Activated CD8-positive, alpha-beta memory T cell treated with anti-CD3 and anti-CD28 coated beads for 36 hours (primary cell): ENCODE measurements around the gene NECTIN4. TPM values are rescaled to one million over a fixed set of nuclear protein-coding genes. Genes with fewer than 3 reads are reported as not detected.
"Not testable (repeated sequence)": the region's sequence is repeated elsewhere in the genome, so short reads cannot be mapped to it uniquely, and the experiment has no call there.

Experiments used
- CTCF ChIA-PET: fragments of 350-600 bp; sonication (Branson Sonifier 250); formaldehyde crosslinking; loops from one replicate; lab custom pipeline; 2021; ENCODE audit warnings: antibody characterized with exemption; lab: Charles Lee
- POLR2A ChIA-PET: fragments of 350-600 bp; sonication (Branson Sonifier 250); formaldehyde crosslinking; loops from one replicate; lab custom pipeline; 2021; ENCODE audit warnings: antibody characterized with exemption; lab: Charles Lee
- total RNA-seq, 2 experiments: library from RNA; stranded (reverse); gene quantifications; one replicate each; pipeline ENCODE4 v1.2.3, GENCODE V29; 2021

NECTIN4 gene
- total RNA-seq, 2 experiments from 2014 or later = 0.08 TPM; not detected in 1

DNA sequence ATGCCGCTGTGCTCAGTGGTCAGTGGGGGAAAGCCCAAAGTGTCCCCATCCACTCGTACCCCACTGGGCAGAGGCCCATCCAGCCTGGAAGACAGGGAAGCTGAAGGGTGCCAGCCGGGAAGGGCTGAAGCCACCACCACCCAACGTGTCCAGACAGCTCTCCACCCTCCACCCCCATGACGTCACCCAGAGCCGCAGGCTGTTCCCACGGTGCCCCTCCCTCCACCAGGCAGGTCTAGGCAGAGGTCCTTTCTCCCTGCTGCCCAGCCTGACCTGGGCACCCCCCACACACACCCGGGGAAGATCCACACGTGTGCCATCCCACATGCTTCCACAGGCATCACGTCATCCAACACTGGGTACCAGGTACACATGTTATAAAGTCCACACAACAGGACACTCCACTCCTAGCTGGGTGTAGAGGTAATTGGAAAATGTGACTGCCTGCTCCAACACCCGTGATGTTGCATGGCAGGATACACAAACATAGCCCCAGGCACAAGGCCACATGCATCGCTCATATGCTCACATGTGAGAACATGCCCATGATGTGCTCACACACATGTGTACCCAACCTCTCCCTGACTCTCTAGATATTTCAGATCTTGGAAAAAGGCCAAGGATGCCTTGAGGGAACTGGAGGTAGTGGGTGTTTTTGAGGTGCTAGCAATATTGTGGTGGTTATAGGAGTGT is 14.5 kb downstream of the NECTIN4 start:
- ChIA-PET CTCF (no interaction called here), POLR2A (no interaction called here)

DNA sequence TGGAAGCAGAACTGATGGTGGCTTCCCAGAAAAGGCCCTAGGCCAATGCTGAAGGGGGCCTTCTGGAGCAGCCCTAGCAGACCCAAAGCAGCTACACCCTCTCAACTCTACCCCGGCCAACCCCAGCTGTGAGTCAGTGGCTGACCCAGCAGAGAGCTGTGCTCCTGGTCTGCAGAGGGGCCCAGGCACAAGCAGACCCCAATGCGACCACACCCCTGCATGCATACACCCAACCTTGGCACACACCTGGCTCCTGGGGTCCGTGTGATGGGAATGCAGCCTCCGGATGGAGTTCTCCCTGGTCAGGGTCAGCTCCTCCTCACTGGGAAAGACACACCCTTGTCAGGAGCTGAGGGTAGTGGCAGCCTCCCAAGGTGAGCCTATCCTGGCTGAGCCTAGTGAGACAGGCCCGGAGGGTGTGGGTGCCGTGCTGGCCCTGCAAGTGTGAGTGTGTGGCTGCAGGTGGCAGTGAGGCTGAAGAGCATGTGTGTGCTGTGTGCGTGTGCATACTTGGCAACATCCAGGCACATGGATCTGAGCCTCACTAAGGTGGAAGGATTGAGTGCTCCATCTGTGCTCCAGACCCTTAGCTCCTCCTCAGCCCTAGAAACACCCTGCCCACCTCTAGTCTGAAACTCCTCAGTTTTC is 15.8 kb downstream of the NECTIN4 start:
- POLR2A ChIA-PET = no interaction called here

DNA sequence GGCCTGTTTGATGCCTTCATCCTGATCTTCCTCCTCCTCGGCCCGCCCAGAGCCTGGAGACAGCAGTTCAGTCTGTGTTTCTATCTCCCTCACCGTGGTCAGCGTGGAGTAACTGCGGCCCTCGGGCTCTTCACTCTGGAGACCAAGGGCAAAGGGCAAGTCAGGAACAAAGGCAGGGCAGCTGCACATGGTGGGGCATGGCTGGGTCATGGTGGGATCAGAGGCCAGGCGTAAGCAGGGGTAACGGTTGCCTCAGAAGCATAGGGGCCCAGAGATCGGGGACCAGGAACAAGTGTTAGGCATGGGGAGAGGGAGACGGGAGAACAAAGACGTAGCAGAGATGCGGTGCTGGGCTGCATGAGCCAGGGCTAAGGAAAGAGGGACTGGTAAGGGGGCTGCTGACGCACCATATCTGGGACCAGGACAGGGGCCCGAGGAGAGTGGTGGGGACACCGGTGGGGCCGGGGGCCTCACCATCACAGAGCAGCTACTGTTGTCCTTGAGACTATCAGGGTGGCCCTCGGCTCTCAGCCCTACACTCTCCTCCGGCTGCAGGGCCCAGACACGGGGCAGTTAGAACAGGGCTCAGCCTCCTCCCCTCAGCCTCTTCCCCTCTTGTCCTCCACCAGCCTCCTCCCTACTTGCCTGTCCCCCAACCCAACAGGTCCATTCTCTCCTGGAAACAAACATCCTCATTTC is 16.5 kb downstream of the NECTIN4 start:
- POLR2A ChIA-PET = no interaction called here
- CTCF ChIA-PET = interaction anchor here (0.7 to 2.1 kb wide), 5 partner anchors 18 to 49 kb away, joined by 3 to 11 read pairs (median 6); partner anchors contain the start of gene TSTD1

More for the DNA sequence above, 15.8 kb downstream of the NECTIN4 start:
- CTCF ChIA-PET = no interaction called here

DNA sequence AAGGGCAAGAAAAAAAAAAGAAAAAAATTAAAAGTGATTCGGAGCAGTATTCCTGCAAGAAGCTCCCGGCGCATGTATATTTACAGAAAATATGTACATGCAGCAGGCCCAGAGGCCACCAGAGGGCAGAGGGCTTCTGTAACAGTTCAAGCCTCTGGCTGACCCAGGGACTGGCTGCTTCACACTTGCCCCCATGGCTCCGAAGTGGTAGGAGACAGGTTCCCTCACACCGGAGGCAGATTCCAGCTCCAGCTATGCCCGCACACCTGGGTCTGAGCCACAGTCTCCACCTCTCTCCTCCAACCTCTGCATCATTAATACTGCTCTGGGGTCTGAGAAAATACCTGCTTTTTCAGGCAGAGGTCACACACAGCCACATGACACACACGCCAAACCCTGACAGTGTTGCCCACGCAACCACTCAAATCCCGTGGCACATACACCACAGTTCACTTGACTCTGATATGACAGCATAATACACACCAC is 17.4 kb downstream of the NECTIN4 start:
- CTCF ChIA-PET = interaction anchor here (0.7 to 3.5 kb wide), 12 partner anchors 10 to 86 kb away, joined by 3 to 11 read pairs (median 4); partner anchors contain the start of genes NIT1, PFDN2, TSTD1 and USF1
- POLR2A ChIA-PET = interaction anchor here (0.6 kb wide), 1 partner anchor 286 kb away, joined by 7 read pairs; no protein-coding TSS in a partner anchor

DNA sequence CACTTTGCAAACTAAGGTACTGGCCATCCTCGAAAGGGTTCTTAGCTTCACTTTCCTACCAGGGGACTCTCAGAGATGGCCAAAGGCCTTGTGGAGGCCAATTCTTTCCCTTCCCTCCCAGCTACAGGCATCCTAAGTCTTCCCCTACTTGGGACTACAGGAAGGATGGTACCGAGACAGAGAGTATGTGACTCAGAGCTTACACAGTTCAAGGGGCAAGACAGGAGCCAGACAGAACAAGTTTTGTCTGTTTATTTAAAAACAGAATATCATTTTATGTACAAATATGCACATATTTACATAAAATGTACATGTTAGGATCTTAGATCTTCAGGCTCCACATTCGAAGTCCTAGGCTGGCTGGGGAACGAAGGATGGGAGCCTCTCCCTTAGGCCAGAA is 18.6 kb downstream of the NECTIN4 start:
- CTCF ChIA-PET = interaction anchor here (0.9 to 5.3 kb wide), 9 partner anchors 9 to 63 kb away, joined by 3 to 42 read pairs (median 4); partner anchors contain the start of genes KLHDC9, NIT1 and PFDN2
- POLR2A ChIA-PET = interaction anchor here (1.3 to 3.9 kb wide), 5 partner anchors 10 to 50 kb away, joined by 3 to 45 read pairs (median 6); partner anchors contain the start of genes F11R, KLHDC9, NIT1 and PFDN2

- POLR2A ChIA-PET = interaction anchor here (0.6 to 3.9 kb wide), 11 partner anchors 9 to 63 kb away, joined by 3 to 45 read pairs (median 4); partner anchors contain the start of genes F11R, KLHDC9, NIT1 and PFDN2
These were observed 19.6 kb downstream of the NECTIN4 start, which contains the start of gene ARHGAP30 for GRCh38 chr1:161069731-161070270. Gene ARHGAP30, minus strand, starts transcription at chr1:161069891. Its CDS starts 267 bp downstream, at chr1:161069624.

DNA sequence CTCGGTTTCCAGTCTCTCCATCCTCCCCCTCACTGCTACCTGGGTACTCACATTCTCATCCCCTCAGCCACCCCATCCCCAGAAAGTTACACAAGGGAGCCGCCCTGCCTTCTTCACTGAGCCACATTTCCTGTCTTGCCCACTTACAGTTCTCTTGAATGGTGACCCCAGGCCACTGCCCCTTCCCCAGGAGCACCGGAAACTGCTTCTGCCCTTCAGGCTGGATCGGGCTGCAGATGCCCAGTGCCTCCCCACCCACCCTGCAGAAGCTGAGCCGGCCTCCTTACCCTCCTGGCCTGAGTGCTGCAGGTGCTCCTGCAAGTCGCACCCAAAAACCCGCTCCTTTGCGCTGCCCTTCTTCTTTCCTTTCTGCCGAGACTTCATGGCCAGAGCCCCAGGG is 20.1 kb downstream of the NECTIN4 start:
- CTCF ChIA-PET = interaction anchor here (0.8 to 5.3 kb wide), 9 partner anchors 8 to 48 kb away, joined by 3 to 42 read pairs (median 6); partner anchors contain the start of genes KLHDC9, NIT1, PFDN2 and USF1
- POLR2A ChIA-PET = interaction anchor here (0.8 to 3.9 kb wide), 9 partner anchors 8 to 64 kb away, joined by 3 to 45 read pairs (median 6); partner anchors contain the start of genes F11R, KLHDC9, NIT1 and PFDN2

More at GRCh38 chr1:161069731-161070270, 19.6 kb downstream of the NECTIN4 start, which contains the start of gene ARHGAP30:
- CTCF ChIA-PET = interaction anchor here (0.9 to 5.3 kb wide), 10 partner anchors 9 to 64 kb away, joined by 3 to 42 read pairs (median 6); partner anchors contain the start of genes KLHDC9, NIT1, PFDN2 and USF1

DNA sequence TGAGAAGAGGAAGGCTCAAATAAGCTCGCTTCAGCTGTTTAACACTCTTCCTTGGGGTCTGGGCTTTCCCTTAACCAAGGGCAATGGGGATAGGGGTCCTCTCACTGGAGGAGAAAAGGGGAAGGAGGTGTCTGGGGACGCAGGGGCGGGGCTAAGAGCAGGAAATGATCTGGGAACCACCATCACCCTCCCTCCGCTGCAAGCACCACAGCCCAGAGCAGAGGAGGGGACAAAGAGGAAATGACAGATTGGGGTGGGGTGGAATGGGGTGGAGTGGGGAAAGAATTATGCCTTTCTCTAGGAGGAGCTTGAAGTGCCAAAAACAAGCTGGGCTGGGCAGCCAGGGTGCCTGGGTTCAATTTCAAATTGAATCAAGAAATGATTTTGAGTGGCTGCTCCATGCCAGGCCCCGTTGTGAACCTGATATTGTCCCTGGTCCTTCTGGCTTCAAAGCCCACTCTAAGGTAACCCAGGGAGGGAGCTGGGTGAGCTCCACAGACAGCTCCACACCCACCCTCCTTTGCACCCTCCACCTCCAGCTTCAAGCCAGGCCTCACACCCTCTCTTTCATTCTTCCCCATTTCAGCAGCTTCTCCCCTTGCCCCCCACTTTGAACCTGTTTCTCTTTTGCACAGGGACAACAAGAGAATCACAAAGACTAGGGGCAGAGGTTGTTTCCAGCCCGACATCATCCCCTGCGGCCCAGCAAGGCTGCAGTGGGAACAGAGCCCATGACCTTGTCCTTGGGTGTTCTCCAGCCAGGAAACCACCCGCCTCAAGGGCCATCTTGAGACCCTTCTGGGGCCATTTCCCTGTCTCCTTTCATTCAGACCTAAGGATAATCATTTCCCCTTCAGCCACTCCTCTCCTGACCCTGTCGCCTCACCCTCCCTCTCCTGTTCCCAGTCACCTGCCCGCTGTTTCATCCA is 20.8 kb downstream of the NECTIN4 start:
- ChIA-PET CTCF (interaction anchor here (0.6 to 5.3 kb wide), 11 partner anchors 8 to 67 kb away, joined by 3 to 42 read pairs (median 4); partner anchors contain the start of genes KLHDC9, NIT1, PFDN2 and USF1), POLR2A (interaction anchor here (1.0 to 3.9 kb wide), 7 partner anchors 7 to 64 kb away, joined by 3 to 45 read pairs (median 6); partner anchors contain the start of genes F11R, NIT1, PFDN2 and TSTD1)

- CTCF ChIA-PET = interaction anchor here (0.6 to 5.3 kb wide), 4 partner anchors 31 to 222 kb away, joined by 4 to 42 read pairs (median 6); partner anchors contain the start of gene KLHDC9
- POLR2A ChIA-PET = no interaction called here
These were observed 22.7 kb downstream of the NECTIN4 start for GRCh38 chr1:161066694-161067093.

GRCh38 chr1:161065681-161066080 is 23.7 kb downstream of the NECTIN4 start:
- POLR2A ChIA-PET = interaction anchor here (1.0 kb wide), 1 partner anchor 27 kb away, joined by 3 read pairs; the partner anchor contains the start of gene TSTD1
- CTCF ChIA-PET = interaction anchor here (0.7 to 5.3 kb wide), 7 partner anchors 20 to 221 kb away, joined by 3 to 42 read pairs (median 6); partner anchors contain the start of genes KLHDC9 and USF1

GRCh38 chr1:161063936-161064335 is 25.4 kb downstream of the NECTIN4 start:
- POLR2A ChIA-PET = not testable (repeated sequence)
- CTCF ChIA-PET = interaction anchor here (1.6 kb wide), 1 partner anchor 24 kb away, joined by 8 read pairs; no protein-coding TSS in a partner anchor

DNA sequence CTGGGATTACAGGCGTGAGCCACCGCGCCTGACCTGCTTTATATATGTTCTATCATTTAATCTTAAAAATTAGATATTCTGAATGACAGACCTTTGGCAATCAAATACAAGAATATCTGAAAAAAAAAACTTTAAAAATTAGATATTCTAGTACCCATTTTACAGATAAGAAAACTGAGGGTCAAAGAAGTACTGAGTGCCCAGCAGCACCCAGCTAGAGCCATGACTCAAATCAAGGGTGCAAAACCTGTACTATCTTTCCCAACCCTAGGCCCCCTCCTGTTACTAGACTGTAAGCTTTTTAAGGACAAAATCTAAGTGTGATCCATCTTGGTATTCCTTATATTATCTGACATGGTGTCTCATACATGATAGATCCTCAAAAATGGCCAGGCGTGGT is 27.9 kb downstream of the NECTIN4 start:
- ChIA-PET CTCF (interaction anchor here (0.7 to 1.8 kb wide), 7 partner anchors 8 to 89 kb away, joined by 3 to 6 read pairs (median 3); partner anchors contain the start of gene ARHGAP30), POLR2A (interaction anchor here (1.8 kb wide), 1 partner anchor 8 kb away, joined by 6 read pairs; the partner anchor contains the start of gene ARHGAP30)

DNA sequence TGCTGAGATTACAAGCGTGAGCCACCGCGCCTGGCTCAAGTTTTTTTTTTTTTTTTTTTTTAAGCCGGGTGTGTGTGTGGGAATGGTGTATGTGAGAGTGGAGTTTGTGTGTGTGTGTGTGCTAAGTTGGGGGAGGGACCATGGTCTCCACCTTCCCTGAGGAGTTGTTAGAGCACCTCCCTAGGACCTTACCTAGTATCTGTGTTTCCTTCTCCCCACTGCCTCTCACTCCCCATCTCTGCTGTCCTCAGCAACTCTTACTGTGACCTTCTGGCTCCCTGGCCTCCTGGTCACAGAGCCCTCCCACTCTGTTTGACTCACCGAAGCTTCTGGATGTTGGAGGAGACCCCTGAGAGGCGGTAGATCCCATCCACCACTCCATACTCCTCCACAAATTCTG is 30.1 kb downstream of the NECTIN4 start:
- CTCF ChIA-PET = interaction anchor here (1.2 kb wide), 1 partner anchor 17 kb away, joined by 5 read pairs; no protein-coding TSS in a partner anchor
- POLR2A ChIA-PET = interaction anchor here (0.7 kb wide), 1 partner anchor 10 kb away, joined by 3 read pairs; the partner anchor contains the start of gene ARHGAP30

DNA sequence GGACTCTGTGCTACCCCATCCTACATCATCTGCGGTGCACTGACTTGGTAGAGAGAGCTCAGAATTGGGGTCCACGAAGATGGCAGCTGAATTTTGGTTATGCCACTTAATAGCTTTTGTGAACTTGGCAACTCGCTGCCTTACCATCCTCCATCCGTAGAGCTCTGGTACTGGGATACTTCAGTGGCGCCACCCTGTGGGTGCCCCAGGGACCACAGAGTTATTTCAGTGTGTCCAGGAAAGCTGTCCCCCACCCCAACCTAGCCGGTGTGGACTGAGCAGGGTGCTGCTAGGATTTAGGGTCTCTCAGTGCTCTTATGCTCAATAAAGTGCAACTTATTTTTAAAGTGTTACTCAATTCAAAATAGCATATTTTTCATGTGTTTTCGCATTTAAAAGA is 34.6 kb downstream of the NECTIN4 start:
- ChIA-PET CTCF (interaction anchor here (1.2 kb wide), 1 partner anchor 17 kb away, joined by 3 read pairs; no protein-coding TSS in a partner anchor), POLR2A (interaction anchor here (0.9 kb wide), 1 partner anchor 10 kb away, joined by 4 read pairs; no protein-coding TSS in a partner anchor)

- POLR2A ChIA-PET = no interaction called here
These were observed 35.1 kb downstream of the NECTIN4 start for GRCh38 chr1:161054232-161054631.

DNA sequence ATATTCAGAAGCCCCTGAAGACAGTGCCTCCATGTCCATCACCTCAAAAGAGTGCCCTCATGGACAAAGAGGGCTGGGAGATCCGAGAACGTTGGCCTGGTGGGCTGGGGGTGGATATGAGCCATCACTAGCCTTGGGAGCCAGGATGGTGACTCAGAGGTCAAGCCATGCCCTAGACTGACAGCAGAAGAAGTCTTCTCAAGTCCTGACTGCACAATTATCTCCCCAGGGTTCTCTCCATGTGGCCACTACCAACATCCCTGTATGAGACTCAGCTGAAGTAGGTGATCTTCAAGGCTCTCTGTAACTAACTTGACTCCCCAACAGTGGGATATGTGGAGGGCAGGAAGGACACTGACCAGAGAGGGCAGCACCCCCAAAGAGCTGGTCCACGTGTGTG is 36.5 kb downstream of the NECTIN4 start:
- ChIA-PET CTCF (no interaction called here), POLR2A (no interaction called here)

More at GRCh38 chr1:161054232-161054631, 35.1 kb downstream of the NECTIN4 start:
- CTCF ChIA-PET = no interaction called here
